Inflammatory macrophage (primary cell): Measurements from ENCODE around the gene ADSS1.

Experiments used
- DNase-seq, 2 donors: peaks; one replicate each; pipeline ENCODE4 v3.0.0-alpha.2; 2020 to 2022

ADSS1 gene

GRCh38 chr14:104751539-104752422 is 27.8 kb downstream of the ADSS1 start:
- DNase-seq = no peak

GRCh38 chr14:104752423-104752734 is 28.4 kb downstream of the ADSS1 start:
- no peak for DNase-seq

- DNase-seq = peak; percentile 99 to 100
These were observed 28.9 kb downstream of the ADSS1 start, which contains the start of gene SIVA1 for GRCh38 chr14:104752735-104753527. SIVA1 (plus strand) TSS chr14:104753147; CDS start chr14:104753202, 55 bp downstream.

GRCh38 chr14:104753528-104754212 is 29.6 kb downstream of the ADSS1 start:
- no peak for DNase-seq

- DNase-seq = no peak
These were observed 30.3 kb downstream of the ADSS1 start for GRCh38 chr14:104754213-104754851.

- DNase-seq = no peak
These were observed 31.6 kb downstream of the ADSS1 start for GRCh38 chr14:104755621-104756020.

GRCh38 chr14:104756477-104757237 is 32.6 kb downstream of the ADSS1 start:
- DNase-seq = no peak

GRCh38 chr14:104757238-104757585 is 33.2 kb downstream of the ADSS1 start:
- DNase-seq = no peak

GRCh38 chr14:104757681-104758392 is 33.8 kb downstream of the ADSS1 start:
- DNase-seq = no peak

- DNase-seq = no peak
These were observed 35.2 kb downstream of the ADSS1 start for GRCh38 chr14:104758981-104759969.

GRCh38 chr14:104765517-104765916 is 41.5 kb downstream of the ADSS1 start:
- DNase-seq = no peak

GRCh38 chr14:104766256-104766862 is 42.3 kb downstream of the ADSS1 start:
- DNase-seq = no peak

GRCh38 chr14:104766863-104767633 is 43.0 kb downstream of the ADSS1 start:
- no peak for DNase-seq

GRCh38 chr14:104767634-104767918 is 43.5 kb downstream of the ADSS1 start:
- no peak for DNase-seq

- DNase-seq = peak; percentile 84 to 87
These were observed 44.7 kb downstream of the ADSS1 start for GRCh38 chr14:104768437-104769323.

GRCh38 chr14:104769324-104770071 is 45.5 kb downstream of the ADSS1 start:
- no peak for DNase-seq

GRCh38 chr14:104770072-104770579 is 46.1 kb downstream of the ADSS1 start:
- DNase-seq = no peak
